K562 (cell line): ENCODE measurements around the gene MIEF2.

Source experiments
- BHLHE40 ChIP-seq: IDR thresholded peaks from 2 replicates; pipeline ENCODE4 v1.6.1; 2011; ENCODE audit warnings: low read length, improper control_type of control experiment
- SMAD2 ChIP-seq: fragments of 150-350 bp; IDR thresholded peaks from 2 replicates; pipeline ENCODE4 v1.6.1; 2014; ENCODE audit warnings: low read depth, mild to moderate bottlenecking, low read length
- USF2 ChIP-seq: sonication (generic); formaldehyde crosslinking; IDR thresholded peaks from 2 replicates; pipeline ENCODE4 v1.5.0; 2020; ENCODE audit warnings: missing genetic modification reagents
- YBX1 ChIP-seq: fragments of 450-650 bp; IDR thresholded peaks from 2 replicates; pipeline ENCODE4 v1.7.1; 2016; ENCODE audit warnings: mild to moderate bottlenecking
- ZNF184 ChIP-seq: sonication (generic); formaldehyde crosslinking; IDR thresholded peaks from 2 replicates; pipeline ENCODE4 v1.5.0; 2020; ENCODE audit warnings: missing genetic modification reagents

GRCh38 chr17:18256776-18257175 lies 3.7 kb upstream of the MIEF2 start:
- no peak for TF ChIP-seq SMAD2
- TF ChIP-seq BHLHE40, result no peak
- TF ChIP-seq ZNF184 (CRISPR knock-in tag), result no peak
- TF ChIP-seq USF2 (CRISPR knock-in tag), result no peak
- no peak for TF ChIP-seq YBX1
